Endothelial cell of umbilical vein (primary cell): ENCODE data around the gene AUTS2. TPM values are rescaled to one million over a fixed set of nuclear protein-coding genes. Genes with fewer than 3 reads are reported as not detected.

Source experiments
- BruUV-seq: library from RNA; stranded (reverse); fragments of 400-500 nt; replicated peaks from 2 replicates; lab custom pipeline; 2021; lab: Mats Ljungman, UMichigan
- CTCF ChIA-PET: fragments of 300-600, 350-600 bp; sonication (Branson Sonifier 250); formaldehyde crosslinking; loops from one replicate; lab custom pipeline; 2021; ENCODE audit warnings: antibody characterized with exemption, inconsistent platforms; lab: Charles Lee
- POLR2A ChIA-PET: fragments of 300-600, 350-600 bp; sonication (Branson Sonifier 250); formaldehyde crosslinking; loops from one replicate; lab custom pipeline; 2021; ENCODE audit warnings: antibody characterized with exemption, inconsistent platforms; lab: Charles Lee
- DNase-seq: peaks from one replicate; pipeline ENCODE4 v3.0.0-alpha.2; 2011; ENCODE audit warnings: low read depth, low spot score
- FAIRE-seq: peaks from 2 replicates; lab custom pipeline; 2011; peaks lifted over from hg19 to GRCh38; lab: Jason Lieb, UNC
- H2AFZ ChIP-seq: 2 replicates; pipeline ENCODE4 v1.6.0; 2012; ENCODE audit warnings: low read depth, low read length, control low read depth, inconsistent platforms
- H3K27ac ChIP-seq: 2 replicates; pipeline ENCODE4 v1.5.1; 2011; ENCODE audit warnings: low read depth, mild to moderate bottlenecking, control low read depth, low read length, moderate library complexity; ENCODE audit not compliant: insufficient read depth
- H3K27me3 ChIP-seq, 2 experiments: 2 replicates each; pipeline versions ENCODE4 v1.6.0 to v1.6.1; 2011; ENCODE audit warnings: low read length in 2 of 2, mixed read lengths in 1 of 2; ENCODE audit not compliant: control insufficient read depth in 2 of 2, insufficient read depth in 2 of 2
- H3K36me3 ChIP-seq, 2 experiments: 2 replicates in 1 of 2; 3 replicates in 1 of 2; pipeline ENCODE4 v1.5.1; 2011; ENCODE audit warnings: low read length in 2 of 2, mild to moderate bottlenecking in 1 of 2, moderate library complexity in 1 of 2; ENCODE audit not compliant: control insufficient read depth in 2 of 2, insufficient read depth in 2 of 2; ENCODE audit errors: extremely low read depth in 1 of 2
- H3K4me1 ChIP-seq: 3 replicates; pipeline ENCODE4 v1.5.1; 2011; ENCODE audit warnings: mild to moderate bottlenecking, low read length; ENCODE audit not compliant: control insufficient read depth, insufficient read depth; ENCODE audit errors: extremely low read depth
- H3K4me2 ChIP-seq: 2 replicates; pipeline ENCODE4 v1.6.1; 2011; ENCODE audit warnings: low read length, control low read depth, mixed read lengths; ENCODE audit not compliant: insufficient read depth
- H3K4me3 ChIP-seq, 3 experiments: fragments of 200-600 bp in 1 of 3; sonication (generic), shearing (Covaris generic) in 1 of 3; replicated peaks in 1 of 3; 2 replicates each; pipeline ENCODE4 v1.5.1; 2011 to 2016; ENCODE audit warnings: control low read depth in 3 of 3, low read length in 3 of 3, mild to moderate bottlenecking in 2 of 3, inconsistent platforms in 1 of 3, low read depth in 1 of 3, moderate library complexity in 1 of 3; ENCODE audit not compliant: insufficient read depth in 1 of 3
- H3K79me2 ChIP-seq: 2 replicates; pipeline ENCODE4 v1.6.0; 2012; ENCODE audit warnings: low read length, inconsistent platforms; ENCODE audit not compliant: control insufficient read depth, insufficient read depth
- H3K9ac ChIP-seq: replicated peaks from 2 replicates; pipeline ENCODE3; 2011; ENCODE audit warnings: low read length, control low read depth; ENCODE audit not compliant: insufficient read depth; ENCODE audit errors: extremely low read depth
- H3K9me1 ChIP-seq: replicated peaks from 3 replicates; pipeline ENCODE4 v1.6.0; 2011; ENCODE audit warnings: mild to moderate bottlenecking, low read length; ENCODE audit not compliant: control insufficient read depth, insufficient read depth; ENCODE audit errors: extremely low read depth
- H3K9me3 ChIP-seq: replicated peaks from 2 replicates; pipeline ENCODE4 v1.5.1; 2012; ENCODE audit warnings: low read length, inconsistent platforms; ENCODE audit not compliant: control insufficient read depth, insufficient read depth
- H4K20me1 ChIP-seq: replicated peaks from 2 replicates; pipeline ENCODE3; 2011; ENCODE audit warnings: mild to moderate bottlenecking, low read length; ENCODE audit not compliant: control insufficient read depth, insufficient read depth; ENCODE audit errors: extremely low read depth
- CTCF ChIP-seq, 2 donors: IDR thresholded peaks; 1 replicate in 1 of 2; 2 replicates in 1 of 2; pipeline ENCODE4 v1.5.1; 2011; ENCODE audit warnings: low read length in 2 of 2, mild to moderate bottlenecking in 2 of 2, moderate library complexity in 2 of 2, control low read depth in 1 of 2, inconsistent platforms in 1 of 2, low read depth in 1 of 2; ENCODE audit not compliant: insufficient read depth in 1 of 2; ENCODE audit errors: extremely low read depth in 1 of 2
- EZH2 ChIP-seq: IDR thresholded peaks from 2 replicates; pipeline ENCODE4 v1.6.1; 2012; ENCODE audit warnings: borderline replicate concordance, low read depth, mild to moderate bottlenecking, moderate library complexity, low read length, inconsistent platforms; ENCODE audit not compliant: severe bottlenecking
- FOS ChIP-seq: IDR thresholded peaks from 2 replicates; pipeline ENCODE4 v1.6.1; 2011; ENCODE audit warnings: mild to moderate bottlenecking, low read length, moderate library complexity, borderline replicate concordance; ENCODE audit not compliant: insufficient read depth
- GATA2 ChIP-seq: IDR thresholded peaks from 2 replicates; pipeline ENCODE4 v1.7.0; 2011; ENCODE audit warnings: low read depth, mild to moderate bottlenecking, moderate library complexity, mixed read lengths, low read length; ENCODE audit not compliant: insufficient read length, insufficient read depth
- JUN ChIP-seq: IDR thresholded peaks from 2 replicates; pipeline ENCODE4 v1.6.1; 2011; ENCODE audit warnings: borderline replicate concordance, low read depth; ENCODE audit not compliant: insufficient read length, insufficient read depth
- MYC ChIP-seq: IDR thresholded peaks from one replicate; pipeline ENCODE4 v1.6.1; 2011; ENCODE audit warnings: mild to moderate bottlenecking, low read depth, low read length
- POLR2A ChIP-seq: IDR thresholded peaks from 2 replicates; pipeline ENCODE4 v1.6.1; 2012; ENCODE audit warnings: low read depth, mild to moderate bottlenecking, control low read depth, low read length
- POLR2AphosphoS5 ChIP-seq: IDR thresholded peaks from 2 replicates; pipeline ENCODE4 v1.6.1; 2012; ENCODE audit warnings: low read depth, mild to moderate bottlenecking, control low read depth, low read length, moderate library complexity; ENCODE audit not compliant: insufficient read depth
- dilution Hi-C: fragments of 300-500 bp; cut with MboI; formaldehyde crosslinking; loops from one replicate; pipeline ENCODE4 v1.15.0; 2019; ENCODE audit warnings: low sequenced_read_pairs; ENCODE audit not compliant: extremely low pct_ligation_motif_present
- intact Hi-C: fragments of 100-400 bp; cut with micrococcal nuclease; formaldehyde crosslinking; loops from one replicate; pipeline ENCODE4 v1.10.0; 2022
- polyA plus RNA-seq, 4 experiments: library from polyadenylated mRNA; depleted of rRNA in 3 of 4; stranded (reverse) in 3 of 4; unstranded in 1 of 4; fragments of >200 nt; gene quantifications; 2 replicates each; pipeline versions ENCODE4 v1.2.1 to v1.2.3, GENCODE V29; 2011 to 2012; ENCODE audit warnings: missing spikeins in 1 of 4
- total RNA-seq: library from RNA; stranded (reverse); gene quantifications from 2 replicates; pipeline ENCODE4 v1.2.3, GENCODE V29; 2021
- TF ChIP-seq, protein P1 (sequence below): IDR thresholded peaks from 2 replicates; pipeline ENCODE4 v1.6.1; 2011; ENCODE audit not compliant: insufficient read depth, insufficient read length

Gene AUTS2
- total and polyA plus RNA-seq, 2 donors (not counting 3 experiments of a cell fraction or from before 2014, with no cell fraction given): 0.59 to 8.0 TPM

DNA sequence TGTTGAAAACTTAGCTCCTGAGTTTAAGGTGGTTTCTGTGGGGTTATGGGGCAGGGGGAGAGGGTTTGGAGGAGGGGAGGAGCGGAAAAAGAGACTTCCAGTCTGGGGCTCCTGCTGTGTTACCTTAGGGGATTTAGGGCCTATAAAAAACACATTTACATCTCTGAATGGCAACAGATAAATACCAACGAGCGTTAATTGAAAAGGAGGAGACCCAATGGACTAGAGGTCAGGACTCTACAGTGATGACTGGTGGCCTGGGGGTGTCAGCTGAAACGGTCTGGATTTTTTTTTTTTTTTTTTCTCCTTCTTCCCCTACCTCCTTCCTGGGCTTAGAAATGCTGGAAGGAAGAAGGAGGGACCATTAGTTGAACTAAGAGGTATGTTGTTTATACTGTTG, 47.4 kb downstream of the AUTS2 start:
- FAIRE-seq (no peak), DNase-seq (no peak)
- intact Hi-C loops (no loop called here), dilution Hi-C loops (no loop called here)
- BruUV-seq: no TSS peak
- no peak for TF ChIP-seq CTCF (IDR thresholded peaks at IDR 0.05; ENCODE audit: extremely low read depth in 1 of 2, insufficient read depth in 1 of 2, low read depth in 1 of 2, low read length in 2 of 2)
- no peak for TF ChIP-seq JUN
- no peak for TF ChIP-seq POLR2AphosphoS5
- no peak for TF ChIP-seq GATA2
- no peak for TF ChIP-seq POLR2A
- TF ChIP-seq, protein P1, sequence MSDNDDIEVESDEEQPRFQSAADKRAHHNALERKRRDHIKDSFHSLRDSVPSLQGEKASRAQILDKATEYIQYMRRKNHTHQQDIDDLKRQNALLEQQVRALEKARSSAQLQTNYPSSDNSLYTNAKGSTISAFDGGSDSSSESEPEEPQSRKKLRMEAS: no peak
- no peak for TF ChIP-seq FOS
- TF ChIP-seq EZH2: no peak
- no peak for TF ChIP-seq MYC
- H3K27ac ChIP-seq: no peak overlapping the region
- H3K9me1 ChIP-seq: no peaks in the 10 kb centered on the region
- H4K20me1 ChIP-seq: no peaks in the 10 kb centered on the region
- H3K4me3 ChIP-seq: no peak overlapping the region
- H3K9ac ChIP-seq: no peak overlapping the region
- no peaks in the 10 kb centered on the region for H3K9me3 ChIP-seq
- ChIA-PET CTCF (no interaction called here), POLR2A (no interaction called here)
- H3K27me3 ChIP-seq: no peaks in the 10 kb centered on the region
- H2AFZ ChIP-seq: no peak overlapping the region
- H3K4me1 ChIP-seq: no peaks in the 10 kb centered on the region
- no peaks in the 10 kb centered on the region for H3K79me2 ChIP-seq
- H3K4me2 ChIP-seq: no peak overlapping the region
- no peaks in the 10 kb centered on the region for H3K36me3 ChIP-seq
